ENCODE data around the gene PEX14.

GRCh38 chr1:10555635-10556429, 81.1 kb downstream of the PEX14 start:
- TF ChIP-seq POLR2AphosphoS5 (IDR thresholded peaks at IDR 0.05; ENCODE audit: low read depth, low read length) (no peak), RAD21 (IDR thresholded peaks at IDR 0.05; ENCODE audit: low read depth) (no peak), REST (IDR thresholded peaks at IDR 0.05; ENCODE audit: low read depth) (no peak), FOSL1 (IDR thresholded peaks at IDR 0.05; ENCODE audit: low read depth) (no peak), EZH2 (IDR thresholded peaks at IDR 0.05) (no peak), TCF7L2 (IDR thresholded peaks at IDR 0.05; ENCODE audit: borderline replicate concordance, extremely low read depth, insufficient read depth, insufficient read length) (no peak), SRF (IDR thresholded peaks at IDR 0.05; ENCODE audit: low read depth) (no peak)
